Keratinocyte (primary cell): ENCODE results near the gene SNX7. TPM values are rescaled to one million over a fixed set of nuclear protein-coding genes. Genes with fewer than 3 reads are reported as not detected.

ENCODE experiments used
- DNase-seq: peaks from one replicate; pipeline ENCODE4 v3.0.0-alpha.2; 2011; ENCODE audit warnings: low read depth, missing footprints, low spot score
- FAIRE-seq: peaks from 2 replicates; lab custom pipeline; 2011; peaks lifted over from hg19 to GRCh38; lab: Jason Lieb, UNC
- H2AFZ ChIP-seq: 2 replicates; pipeline ENCODE4 v1.6.0; 2012; ENCODE audit warnings: low read length, control low read depth, inconsistent platforms; ENCODE audit not compliant: control insufficient read depth
- H3K27ac ChIP-seq: 2 replicates; pipeline ENCODE4 v1.5.1; 2011; ENCODE audit warnings: low read length; ENCODE audit not compliant: control insufficient read depth, insufficient read depth
- H3K27me3 ChIP-seq: 3 replicates; pipeline ENCODE4 v1.6.0; 2011; ENCODE audit warnings: low read length; ENCODE audit not compliant: control insufficient read depth, insufficient read depth; ENCODE audit errors: extremely low read depth
- H3K36me3 ChIP-seq, 2 experiments: 2 replicates in 1 of 2; 3 replicates in 1 of 2; pipeline ENCODE4 v1.5.1; 2011; ENCODE audit warnings: low read length in 2 of 2, mild to moderate bottlenecking in 1 of 2; ENCODE audit not compliant: control insufficient read depth in 2 of 2, insufficient read depth in 2 of 2; ENCODE audit errors: extremely low read depth in 1 of 2
- H3K4me1 ChIP-seq: 3 replicates; pipeline ENCODE4 v1.5.1; 2011; ENCODE audit warnings: low read length; ENCODE audit not compliant: control insufficient read depth, insufficient read depth; ENCODE audit errors: extremely low read depth
- H3K4me2 ChIP-seq: 3 replicates; pipeline ENCODE4 v1.6.0; 2011; ENCODE audit warnings: low read depth, low read length; ENCODE audit not compliant: control insufficient read depth, insufficient read depth; ENCODE audit errors: extremely low read depth
- H3K4me3 ChIP-seq, 3 experiments: fragments of 200-600 bp in 1 of 3; sonication (generic) in 1 of 3; 2 replicates in 2 of 3; 3 replicates in 1 of 3; pipeline ENCODE4 v1.5.1; 2011 to 2016; ENCODE audit warnings: low read length in 3 of 3, mild to moderate bottlenecking in 3 of 3, control low read depth in 2 of 3, inconsistent platforms in 1 of 3, low read depth in 1 of 3, mixed read lengths in 1 of 3, mixed run types in 1 of 3, moderate library complexity in 1 of 3; ENCODE audit not compliant: control insufficient read depth in 2 of 3, insufficient read depth in 2 of 3; ENCODE audit errors: extremely low read depth in 1 of 3
- H3K79me2 ChIP-seq: 2 replicates; pipeline ENCODE4 v1.6.0; 2012; ENCODE audit warnings: low read length; ENCODE audit not compliant: control insufficient read depth, insufficient read depth
- H3K9ac ChIP-seq: 3 replicates; pipeline ENCODE4 v1.6.0; 2011; ENCODE audit warnings: low read length; ENCODE audit not compliant: control insufficient read depth, insufficient read depth; ENCODE audit errors: extremely low read depth
- H3K9me1 ChIP-seq: 3 replicates; pipeline ENCODE4 v1.6.0; 2011; ENCODE audit warnings: low read length; ENCODE audit not compliant: control insufficient read depth, insufficient read depth; ENCODE audit errors: extremely low read depth
- H3K9me3 ChIP-seq: 2 replicates; pipeline ENCODE4 v1.5.1; 2012; ENCODE audit warnings: low read depth, low read length; ENCODE audit not compliant: control insufficient read depth
- H4K20me1 ChIP-seq: 3 replicates; pipeline ENCODE4 v1.6.0; 2011; ENCODE audit warnings: low read length; ENCODE audit not compliant: control insufficient read depth, insufficient read depth; ENCODE audit errors: extremely low read depth
- CTCF ChIP-seq, 3 experiments: IDR thresholded peaks in 1 of 3; conservative IDR thresholded peaks in 1 of 3; optimal IDR thresholded peaks in 1 of 3; 2 replicates in 2 of 3; 3 replicates in 1 of 3; pipeline versions ENCODE3 to v1.5.1; 2011; ENCODE audit warnings: low read length in 3 of 3, mild to moderate bottlenecking in 3 of 3, moderate library complexity in 2 of 3, control low read depth in 1 of 3, inconsistent platforms in 1 of 3; ENCODE audit not compliant: insufficient read depth in 2 of 3; ENCODE audit errors: extremely low read depth in 1 of 3
- EZH2 ChIP-seq: IDR thresholded peaks from one replicate; pipeline ENCODE4 v1.6.1; 2012; ENCODE audit warnings: inconsistent platforms, mild to moderate bottlenecking, low read length, moderate library complexity
- dilution Hi-C: fragments of 300-500 bp; cut with MboI; formaldehyde crosslinking; loops from one replicate; pipeline ENCODE4 v1.7.0; 2020; ENCODE audit warnings: low sequenced_read_pairs; ENCODE audit not compliant: extremely low pct_ligation_motif_present
- polyA plus RNA-seq, 5 experiments: library from polyadenylated mRNA; depleted of rRNA in 3 of 5; stranded (reverse) in 3 of 5; stranded (forward) in 1 of 5; unstranded in 1 of 5; fragments of >200 nt; gene quantifications; 1 replicate in 1 of 5; 2 replicates in 3 of 5; 3 replicates in 1 of 5; pipeline versions ENCODE4 v1.2.1 to v1.2.3, GENCODE V29; 2011 to 2012; ENCODE audit warnings: missing spikeins in 2 of 5, low read depth in 1 of 5, low replicate concordance in 1 of 5

Gene SNX7
- polyA plus RNA-seq, 1 donor (not counting 4 experiments of a cell fraction or from before 2014, with no cell fraction given) = 50.5 TPM

- no peaks in the 10 kb centered on the region for H3K9me1 ChIP-seq
- no peak overlapping the region for H3K9ac ChIP-seq
- H3K36me3 ChIP-seq = no peaks in the 10 kb centered on the region
- dilution Hi-C loops = no loop called here
- no peaks in the 10 kb centered on the region for H3K79me2 ChIP-seq
- no peaks in the 10 kb centered on the region for H3K27me3 ChIP-seq
- H3K4me3 ChIP-seq = no peak overlapping the region
- H4K20me1 ChIP-seq = no peaks in the 10 kb centered on the region
- no peak for DNase-seq
- H3K27ac ChIP-seq = no peak overlapping the region
- no peaks in the 10 kb centered on the region for H3K4me1 ChIP-seq
- no peak overlapping the region for H2AFZ ChIP-seq
- TF ChIP-seq CTCF (optimal IDR thresholded peaks at IDR 0.05 in 1 of 3, IDR thresholded peaks at IDR 0.05 in 1 of 3, conservative IDR thresholded peaks at IDR 0.05 in 1 of 3; ENCODE audit: extremely low read depth in 1 of 3, insufficient read depth in 2 of 3, low read length in 3 of 3) (no peak), EZH2 (no peak)
- H3K9me3 ChIP-seq = no peaks in the 10 kb centered on the region
- no peak overlapping the region for H3K4me2 ChIP-seq
- no peak for FAIRE-seq
These were observed 136.0 kb downstream of the SNX7 start for GRCh38 chr1:98797506-98797905.
